H1 (cell line): Measurements from ENCODE around the gene NOL8. TPM values are rescaled to one million over a fixed set of nuclear protein-coding genes. Genes with fewer than 3 reads are reported as not detected.

Source experiments
- CTCF ChIA-PET: fragments of 300-600 bp; sonication (Branson Sonifier 250); formaldehyde crosslinking; loops from one replicate; lab custom pipeline; 2021; ENCODE audit not compliant: partially characterized antibody; lab: Charles Lee
- POLR2A ChIA-PET: fragments of 300-600 bp; sonication (Branson Sonifier 250); formaldehyde crosslinking; loops from one replicate; lab custom pipeline; 2021; ENCODE audit warnings: inconsistent platforms; ENCODE audit not compliant: partially characterized antibody; lab: Charles Lee
- DNase-seq, 2 experiments: peaks; one replicate each; pipeline versions ENCODE4 v3.0.0 to v3.0.0-alpha.2; 2010 to 2022; ENCODE audit warnings: low spot score in 2 of 2, low read depth in 1 of 2, mixed read lengths in 1 of 2
- FAIRE-seq: peaks from 2 replicates; lab custom pipeline; 2011; peaks lifted over from hg19 to GRCh38; lab: Jason Lieb, UNC
- H2AFZ ChIP-seq: 2 replicates; pipeline ENCODE4 v1.8.1; 2012; ENCODE audit warnings: low read length, inconsistent platforms
- H2AK5ac ChIP-seq: 2 replicates; pipeline ENCODE4 v1.6.1; 2013; ENCODE audit warnings: low read depth, low read length
- H2BK120ac ChIP-seq: replicated peaks from 2 replicates; pipeline ENCODE3; 2013; ENCODE audit warnings: low read depth, low read length, inconsistent platforms
- H2BK12ac ChIP-seq: 2 replicates; pipeline ENCODE4 v1.6.1; 2013; ENCODE audit warnings: low read depth, low read length
- H2BK15ac ChIP-seq: 2 replicates; pipeline ENCODE4 v1.6.1; 2013; ENCODE audit warnings: low read length
- H2BK20ac ChIP-seq: 2 replicates; pipeline ENCODE4 v1.6.1; 2013; ENCODE audit warnings: low read length
- H2BK5ac ChIP-seq: 2 replicates; pipeline ENCODE4 v1.6.1; 2013; ENCODE audit warnings: low read depth, low read length
- H3K14ac ChIP-seq: 2 replicates; pipeline ENCODE4 v1.6.1; 2013; ENCODE audit warnings: inconsistent platforms; ENCODE audit not compliant: insufficient read length
- H3K18ac ChIP-seq: 2 replicates; pipeline ENCODE4 v1.6.1; 2013; ENCODE audit warnings: low read length; ENCODE audit errors: extremely low read depth
- H3K23ac ChIP-seq: 2 replicates; pipeline ENCODE4 v1.6.1; 2013; ENCODE audit warnings: inconsistent platforms; ENCODE audit not compliant: insufficient read length
- H3K23me2 ChIP-seq: 2 replicates; pipeline ENCODE4 v1.6.1; 2013; ENCODE audit warnings: low read depth, low read length
- H3K27ac ChIP-seq: 2 replicates; pipeline ENCODE4 v1.6.1; 2011; ENCODE audit warnings: low read depth, low read length, inconsistent platforms
- H3K27me3 ChIP-seq, 4 experiments: replicated peaks in 1 of 4; 1 replicate in 1 of 4; 2 replicates in 3 of 4; pipeline versions ENCODE4 v1.6.1 to v1.8.1; 2011 to 2013; ENCODE audit warnings: low read length in 3 of 4, mild to moderate bottlenecking in 3 of 4, inconsistent platforms in 2 of 4, mixed read lengths in 2 of 4, moderate library complexity in 1 of 4; ENCODE audit not compliant: control insufficient read depth in 3 of 4, insufficient read depth in 3 of 4; ENCODE audit errors: extremely low read depth in 1 of 4
- H3K36me3 ChIP-seq, 4 experiments: 2 replicates each; pipeline versions ENCODE4 v1.6.1 to v1.8.1; 2011 to 2013; ENCODE audit warnings: mild to moderate bottlenecking in 4 of 4, low read length in 3 of 4, moderate library complexity in 2 of 4, control low read depth in 1 of 4, inconsistent platforms in 1 of 4; ENCODE audit not compliant: insufficient read depth in 4 of 4, control insufficient read depth in 2 of 4
- H3K4ac ChIP-seq: replicated peaks from 2 replicates; pipeline ENCODE3; 2013; ENCODE audit warnings: low read length, low read depth, mixed read lengths, inconsistent platforms; ENCODE audit not compliant: insufficient read length
- H3K4me1 ChIP-seq, 4 experiments: replicated peaks in 1 of 4; 1 replicate in 1 of 4; 2 replicates in 3 of 4; pipeline versions ENCODE4 v1.6.1 to v1.8.1; 2011 to 2013; ENCODE audit warnings: low read length in 3 of 4, inconsistent platforms in 2 of 4, mixed read lengths in 1 of 4; ENCODE audit not compliant: insufficient read depth in 4 of 4, control insufficient read depth in 3 of 4
- H3K4me2 ChIP-seq, 2 experiments: 2 replicates each; pipeline versions ENCODE4 v1.6.1 to v1.8.1; 2011 to 2013; ENCODE audit warnings: low read depth in 2 of 2, low read length in 2 of 2, control low read depth in 1 of 2, inconsistent platforms in 1 of 2, mild to moderate bottlenecking in 1 of 2; ENCODE audit not compliant: insufficient read depth in 1 of 2
- H3K4me3 ChIP-seq, 4 experiments: fragments of 200-600, 300-600 bp in 1 of 4; sonication (generic), shearing (Covaris generic), sonication (Bioruptor Twin) in 1 of 4; 2 replicates each; pipeline versions ENCODE4 v1.5.1 to v1.8.1; 2011 to 2016; ENCODE audit warnings: low read length in 4 of 4, low read depth in 3 of 4, control low read depth in 2 of 4, inconsistent platforms in 2 of 4, mild to moderate bottlenecking in 2 of 4, mixed read lengths in 1 of 4, moderate library complexity in 1 of 4; ENCODE audit not compliant: insufficient read depth in 2 of 4; ENCODE audit errors: extremely low read depth in 1 of 4
- H3K56ac ChIP-seq: replicated peaks from 2 replicates; pipeline ENCODE3; 2013; ENCODE audit warnings: low read depth, mild to moderate bottlenecking, mixed read lengths, low read length, inconsistent platforms; ENCODE audit not compliant: insufficient read length
- H3K79me1 ChIP-seq: 2 replicates; pipeline ENCODE4 v1.6.1; 2013; ENCODE audit warnings: low read depth, low read length, control low read depth
- H3K79me2 ChIP-seq, 2 experiments: 2 replicates each; pipeline versions ENCODE4 v1.6.1 to v1.8.1; 2012 to 2013; ENCODE audit warnings: low read length in 2 of 2, mild to moderate bottlenecking in 2 of 2, inconsistent platforms in 1 of 2; ENCODE audit not compliant: insufficient read depth in 2 of 2, control insufficient read depth in 1 of 2
- H3K9ac ChIP-seq, 4 experiments: replicated peaks in 1 of 4; 1 replicate in 1 of 4; 2 replicates in 3 of 4; pipeline versions ENCODE4 v1.6.1 to v1.8.1; 2011 to 2013; ENCODE audit warnings: low read depth in 3 of 4, low read length in 3 of 4, control low read depth in 2 of 4, mild to moderate bottlenecking in 2 of 4, moderate library complexity in 2 of 4, inconsistent platforms in 1 of 4; ENCODE audit errors: extremely low read depth in 1 of 4
- H3K9me3 ChIP-seq, 2 experiments: 2 replicates each; pipeline versions ENCODE4 v1.6.1 to v1.8.1; 2012 to 2013; ENCODE audit warnings: mild to moderate bottlenecking in 2 of 2, moderate library complexity in 2 of 2, control low read depth in 1 of 2, inconsistent platforms in 1 of 2, low read depth in 1 of 2, low read length in 1 of 2, mixed read lengths in 1 of 2; ENCODE audit not compliant: insufficient read depth in 2 of 2
- H4K20me1 ChIP-seq, 2 experiments: replicated peaks in 1 of 2; 2 replicates each; pipeline versions ENCODE3 to v1.8.1; 2011 to 2013; ENCODE audit warnings: inconsistent platforms in 2 of 2, low read length in 2 of 2, mild to moderate bottlenecking in 1 of 2; ENCODE audit not compliant: insufficient read depth in 2 of 2, control insufficient read depth in 1 of 2
- H4K5ac ChIP-seq: 2 replicates; pipeline ENCODE4 v1.6.1; 2013; ENCODE audit warnings: low read length, low read depth, mixed read lengths, inconsistent platforms; ENCODE audit not compliant: insufficient read length
- H4K8ac ChIP-seq: 2 replicates; pipeline ENCODE4 v1.8.0; 2013; ENCODE audit warnings: mild to moderate bottlenecking, moderate library complexity, low read length, inconsistent platforms; ENCODE audit not compliant: insufficient read depth; ENCODE audit errors: extremely low read depth
- H4K91ac ChIP-seq: replicated peaks from 2 replicates; pipeline ENCODE3; 2013; ENCODE audit warnings: low read length, mixed read lengths, inconsistent platforms; ENCODE audit not compliant: insufficient read length
- polyA plus RNA-seq, 7 experiments: library from polyadenylated mRNA; depleted of rRNA in 3 of 7; stranded (reverse) in 5 of 7; unstranded in 2 of 7; fragments of >200 nt in 5 of 7; fragments of 200-250 nt in 2 of 7; gene quantifications; 1 replicate in 5 of 7; 2 replicates in 1 of 7; 4 replicates in 1 of 7; pipeline versions ENCODE4 v1.2.1 to v1.2.3, GENCODE V29; 2011 to 2013; ENCODE audit warnings: missing spikeins in 2 of 7, mixed read lengths in 2 of 7
- total RNA-seq: library from RNA; stranded (reverse); fragmentation: NEBNext Ultra II Directional; extraction: Animal tissue kit (Norgen Biotek cat#: 25700); gene quantifications from 2 replicates; pipeline ENCODE4 v1.2.1, GENCODE V29; 2021
- TF ChIP-seq, protein P1 (sequence below): IDR thresholded peaks from 2 replicates; pipeline ENCODE4 v1.6.1; 2012; ENCODE audit warnings: low read length, inconsistent platforms

Gene NOL8
- total and polyA plus RNA-seq, 2 of the 8 experiments (the other 6 are each of a cell fraction or from before 2014, with no cell fraction given): 6.2 to 30.4 TPM

GRCh38 chr9:92308893-92309292, 16.3 kb downstream of the NOL8 start:
- H2AK5ac ChIP-seq: no peak overlapping the region

More at GRCh38 chr9:92308893-92309292, 16.3 kb downstream of the NOL8 start:
- Histone ChIP-seq H3K36me3 (peaks cover 26 to 68% (median 57%) of the 10 kb centered on the region in 4 experiments), H3K4ac (no peak overlapping the region), H3K18ac (no peak overlapping the region), H3K4me1 (no peaks in the 10 kb centered on the region), H3K4me2 (no peak overlapping the region), H3K9ac (no peak overlapping the region), H3K56ac (no peak overlapping the region), H2BK15ac (no peak overlapping the region), H3K27ac (no peak overlapping the region), H3K4me3 (no peak overlapping the region), H3K9me3 (no peaks in the 10 kb centered on the region), H3K79me1 (no peaks in the 10 kb centered on the region), H4K5ac (no peak overlapping the region), H3K23ac (no peak overlapping the region), H2BK12ac (no peak overlapping the region), H4K91ac (no peak overlapping the region), H4K8ac (no peak overlapping the region), H3K23me2 (no peaks in the 10 kb centered on the region), H2BK5ac (no peak overlapping the region), H3K14ac (no peak overlapping the region), H3K79me2 (peaks cover 0 to 6% of the 10 kb centered on the region in 2 experiments; a peak in 2 of 4 replicates), H2BK20ac (no peak overlapping the region), H2BK120ac (no peak overlapping the region), H2AFZ (no peak overlapping the region), H3K27me3 (no peaks in the 10 kb centered on the region), H4K20me1 (peaks cover 0 to 2% of the 10 kb centered on the region in 2 experiments)
- POLR2A ChIA-PET: interaction anchor here (0.6 to 1.9 kb wide), 7 partner anchors 8 to 102 kb away, joined by 3 to 10 read pairs (median 3); no protein-coding TSS in a partner anchor
- TF ChIP-seq, protein P1, sequence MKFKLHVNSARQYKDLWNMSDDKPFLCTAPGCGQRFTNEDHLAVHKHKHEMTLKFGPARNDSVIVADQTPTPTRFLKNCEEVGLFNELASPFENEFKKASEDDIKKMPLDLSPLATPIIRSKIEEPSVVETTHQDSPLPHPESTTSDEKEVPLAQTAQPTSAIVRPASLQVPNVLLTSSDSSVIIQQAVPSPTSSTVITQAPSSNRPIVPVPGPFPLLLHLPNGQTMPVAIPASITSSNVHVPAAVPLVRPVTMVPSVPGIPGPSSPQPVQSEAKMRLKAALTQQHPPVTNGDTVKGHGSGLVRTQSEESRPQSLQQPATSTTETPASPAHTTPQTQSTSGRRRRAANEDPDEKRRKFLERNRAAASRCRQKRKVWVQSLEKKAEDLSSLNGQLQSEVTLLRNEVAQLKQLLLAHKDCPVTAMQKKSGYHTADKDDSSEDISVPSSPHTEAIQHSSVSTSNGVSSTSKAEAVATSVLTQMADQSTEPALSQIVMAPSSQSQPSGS: no peak
- DNase-seq (no peak), FAIRE-seq (no peak)
- CTCF ChIA-PET: no interaction called here
